TTC549 (cell line): ENCODE measurements around the gene SLX9.
"Not testable (repeated sequence)": the region's sequence is repeated elsewhere in the genome, so short reads cannot be mapped to it uniquely, and the experiment has no call there.

Experiments
- FAIRE-seq: peaks from 2 replicates; lab custom pipeline; 2012; peaks lifted over from hg19 to GRCh38; lab: Jason Lieb, UNC

The SLX9 gene

DNA sequence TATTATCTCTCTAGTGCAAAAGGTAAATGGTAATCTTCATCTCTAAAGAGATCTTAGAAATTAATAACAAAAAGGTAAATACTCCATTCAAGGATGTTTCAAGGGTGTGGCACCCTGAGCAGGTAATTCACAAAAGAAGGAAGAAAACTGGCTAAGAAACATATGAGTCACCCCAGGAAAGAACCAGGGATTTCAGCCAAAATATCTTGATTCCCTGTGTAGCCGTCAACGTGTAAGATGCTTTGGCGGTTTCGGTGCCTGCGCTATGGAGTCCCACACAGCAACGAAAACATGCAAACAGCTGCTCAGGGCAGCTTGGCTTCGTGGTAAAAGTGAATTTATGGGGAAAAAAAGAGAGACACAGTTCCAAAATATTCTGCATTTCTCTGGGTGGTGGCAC, 22.9 kb upstream of the SLX9 start:
- no peak for FAIRE-seq

DNA sequence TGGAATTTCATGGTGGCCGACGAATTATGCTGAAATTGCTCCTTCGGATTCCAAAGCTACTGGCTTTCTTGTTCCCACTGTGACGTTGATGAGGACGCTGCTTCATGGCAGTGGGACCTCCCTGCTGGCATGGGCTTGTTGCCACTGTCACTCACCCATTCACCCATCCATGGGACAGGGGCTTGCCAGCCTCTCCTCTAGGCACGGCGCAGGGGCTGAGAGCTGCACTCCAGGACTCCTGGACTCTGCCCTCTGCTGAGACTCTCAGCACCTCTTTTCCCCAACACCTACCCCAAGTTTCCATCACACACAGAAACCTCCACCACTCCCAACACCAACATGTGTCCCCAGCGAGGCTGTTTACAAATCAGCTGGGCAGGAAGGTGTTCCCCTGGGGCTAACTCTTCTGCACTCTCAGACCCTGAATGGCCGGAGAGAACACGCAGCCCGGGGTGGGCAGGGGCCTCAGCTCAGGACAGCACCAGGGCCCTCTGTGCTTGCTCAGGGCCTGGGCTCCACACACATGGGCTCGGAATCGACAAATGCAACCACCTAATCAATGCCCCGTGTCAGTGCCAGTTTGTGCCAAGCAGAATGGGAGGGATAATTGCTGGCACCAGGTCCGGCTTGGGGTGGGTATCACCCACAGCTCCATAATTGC, 22.3 kb upstream of the SLX9 start:
- FAIRE-seq: no peak

DNA sequence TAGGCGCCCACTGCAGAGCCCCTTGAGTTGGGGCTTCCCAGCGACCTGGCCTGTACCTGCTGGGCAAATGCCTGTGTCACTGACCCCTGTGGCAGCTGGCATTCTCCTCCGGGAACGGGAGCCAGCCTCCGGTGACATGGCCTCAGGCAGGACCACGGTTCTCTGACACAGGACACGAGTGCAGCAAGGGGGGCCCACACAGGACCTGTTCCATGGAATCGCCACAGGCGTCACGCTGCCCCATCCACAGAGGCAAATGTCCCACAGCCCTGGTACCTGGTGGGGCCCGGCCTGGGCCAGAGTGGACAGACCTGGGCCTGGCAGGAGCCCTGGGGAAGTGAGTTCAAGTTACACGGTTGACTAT, 21.7 kb upstream of the SLX9 start:
- FAIRE-seq: no peak

DNA sequence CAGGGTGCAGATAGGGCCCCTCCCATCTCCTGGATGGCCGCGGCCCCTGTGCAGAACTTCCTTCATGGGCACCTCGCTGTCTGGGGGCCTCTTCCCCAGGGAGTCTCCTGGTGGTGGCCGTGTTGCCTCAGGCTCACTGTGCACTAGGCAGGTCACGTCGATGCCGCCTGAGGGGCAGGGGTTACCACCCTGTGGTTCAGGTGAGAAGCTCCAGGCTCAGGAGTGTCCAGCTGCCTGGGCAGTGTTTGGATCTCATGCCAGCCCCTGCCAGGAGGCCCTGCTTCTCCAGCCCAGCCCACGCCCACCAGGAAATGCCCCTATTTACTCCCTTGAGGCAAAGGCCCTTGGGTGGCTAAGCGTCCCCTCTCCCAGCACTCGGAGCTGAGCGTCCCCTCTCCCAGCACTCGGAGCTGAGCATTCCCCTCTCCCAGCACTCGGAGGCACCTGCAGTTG, 21.2 kb upstream of the SLX9 start:
- no peak for FAIRE-seq

DNA sequence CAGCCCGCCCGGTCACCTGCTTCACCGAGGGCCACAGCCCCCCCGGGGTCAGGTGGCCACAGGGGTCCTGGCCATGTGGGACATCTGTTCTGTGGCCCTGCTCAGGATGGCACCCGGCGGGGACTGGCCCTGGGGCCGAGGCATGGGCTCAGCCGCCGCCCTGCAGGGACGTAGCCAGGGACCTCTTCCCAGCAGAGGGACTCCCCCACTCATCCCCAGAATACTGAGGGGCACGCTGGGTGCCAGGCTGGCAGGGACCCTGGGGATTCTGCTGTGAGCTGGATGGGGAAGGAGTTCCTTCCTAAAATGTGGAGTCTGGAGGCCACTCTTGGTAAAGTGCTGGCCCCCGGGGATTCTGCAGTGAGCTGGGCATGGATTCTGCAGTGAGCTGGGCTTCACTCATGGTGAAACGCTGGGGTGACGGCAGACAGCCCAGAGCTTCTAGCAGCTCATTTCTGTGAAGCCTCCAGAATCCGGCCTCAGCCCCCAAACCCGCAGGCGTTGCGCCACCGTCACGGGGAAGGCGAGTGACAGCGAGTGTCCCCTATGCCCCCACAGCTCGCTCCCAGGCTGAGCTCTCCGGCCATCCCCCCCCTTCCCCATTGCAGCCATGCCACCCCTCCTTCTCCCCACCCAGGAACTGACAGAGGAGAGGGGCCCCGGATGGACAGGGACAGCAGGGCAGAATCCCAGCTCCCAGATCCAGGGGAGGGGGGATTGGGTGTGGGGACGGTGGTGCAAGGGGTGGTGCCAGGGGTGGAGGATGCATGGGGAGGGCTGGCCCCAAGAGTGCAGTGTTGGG, 20.5 kb upstream of the SLX9 start:
- no peak for FAIRE-seq

DNA sequence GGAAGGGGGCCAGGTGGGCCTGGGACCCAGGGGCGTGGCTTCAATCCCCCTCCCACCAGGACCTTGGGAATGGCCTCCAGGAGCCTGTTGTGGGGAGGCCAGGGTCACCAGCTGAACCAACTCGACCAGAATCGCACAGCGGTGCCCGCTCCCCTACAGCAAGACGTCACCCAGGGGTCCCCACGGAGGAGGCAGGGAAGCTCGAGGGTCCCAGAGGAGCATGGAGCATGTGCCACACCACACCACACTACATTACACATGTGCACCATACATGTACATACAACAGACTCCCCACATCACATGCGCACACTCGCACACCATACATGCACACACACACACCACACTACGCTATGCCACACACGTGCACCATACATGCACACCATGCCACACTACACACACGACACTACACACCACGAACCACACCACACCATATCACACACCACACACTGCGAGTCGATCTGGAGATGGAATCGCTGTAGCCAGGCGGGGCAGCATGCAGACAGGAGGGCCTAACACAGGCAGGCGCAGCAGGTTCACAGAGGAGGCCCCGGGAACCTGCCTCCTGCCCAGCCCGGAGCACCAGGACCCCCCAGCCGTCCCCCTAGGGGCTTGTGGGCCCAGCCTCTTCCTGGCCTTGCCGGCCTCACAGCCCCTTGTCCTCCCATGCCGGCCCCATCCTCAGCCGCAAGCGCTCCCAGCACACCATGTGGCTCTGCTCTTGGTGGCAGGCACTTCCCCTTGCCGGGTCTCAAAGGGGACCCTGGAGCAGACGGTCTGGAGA, 19.7 kb upstream of the SLX9 start:
- no peak for FAIRE-seq

DNA sequence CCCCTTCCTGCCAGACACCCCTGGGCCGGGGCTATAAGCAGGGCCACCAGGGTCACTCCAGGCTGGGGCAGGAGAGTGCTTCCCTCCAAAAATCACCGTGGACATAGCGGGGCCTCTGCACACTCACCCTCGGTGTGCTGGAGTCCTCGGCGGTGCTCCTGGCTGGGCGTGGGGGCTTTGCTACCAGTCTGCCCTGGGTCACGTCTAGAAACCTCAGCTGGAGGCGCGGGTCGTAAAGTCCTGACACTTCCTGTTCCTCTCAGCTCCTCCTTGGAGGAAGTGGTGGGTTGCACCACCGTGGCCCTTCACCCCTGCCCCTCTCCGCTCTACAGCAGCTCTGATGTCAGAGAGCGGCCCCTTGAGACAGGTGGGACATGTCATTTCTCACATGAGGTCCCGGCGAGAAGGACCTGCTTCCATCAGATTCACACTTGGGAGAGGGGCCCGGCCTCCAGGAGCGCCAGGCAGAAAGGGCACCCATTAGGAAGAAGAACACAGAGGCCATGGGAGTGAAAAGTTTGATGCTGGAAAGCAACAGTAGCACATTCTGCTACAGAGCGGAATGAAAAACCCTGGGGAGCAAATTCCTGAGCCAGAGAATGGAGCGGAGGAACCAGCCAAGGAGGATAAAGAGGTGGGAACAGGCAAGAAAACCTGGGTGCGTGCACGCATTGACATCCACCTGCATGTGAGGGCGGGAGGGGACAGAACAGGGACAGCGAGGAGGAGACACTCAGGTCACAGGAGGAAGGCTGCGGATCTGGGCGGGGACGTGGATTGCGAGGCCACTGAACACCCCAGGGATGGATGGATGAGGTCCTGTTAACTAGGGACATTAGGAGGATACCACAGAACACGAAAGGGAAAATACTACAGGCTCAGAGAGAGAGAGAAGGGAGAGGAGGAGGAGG, 18.9 kb upstream of the SLX9 start, which contains the start of gene ITGB2:
ITGB2 (minus strand) TSS at position 206 of the 911 bp plus-strand sequence. CDS start 10,117 bp downstream, outside the sequence.
- FAIRE-seq: no peak

DNA sequence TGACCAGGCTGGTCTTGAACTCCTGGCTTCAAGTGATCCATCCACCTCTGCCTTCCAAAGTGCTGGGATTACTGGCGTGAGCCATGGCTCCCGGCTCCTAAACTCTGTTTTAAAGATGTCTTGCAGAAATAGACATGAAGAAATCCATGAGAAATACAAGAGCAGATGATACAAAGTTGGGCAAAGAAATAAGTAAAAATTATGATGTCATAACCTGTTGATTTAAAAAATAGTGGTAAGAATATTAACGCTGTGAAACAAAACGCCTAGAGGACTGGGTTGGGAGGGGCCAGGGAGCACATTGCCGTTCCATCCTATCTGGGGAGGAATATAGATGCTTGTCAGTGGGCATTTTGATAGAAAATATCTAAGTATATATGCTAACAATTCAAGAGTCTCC, 17.9 kb upstream of the SLX9 start:
- FAIRE-seq: no peak

DNA sequence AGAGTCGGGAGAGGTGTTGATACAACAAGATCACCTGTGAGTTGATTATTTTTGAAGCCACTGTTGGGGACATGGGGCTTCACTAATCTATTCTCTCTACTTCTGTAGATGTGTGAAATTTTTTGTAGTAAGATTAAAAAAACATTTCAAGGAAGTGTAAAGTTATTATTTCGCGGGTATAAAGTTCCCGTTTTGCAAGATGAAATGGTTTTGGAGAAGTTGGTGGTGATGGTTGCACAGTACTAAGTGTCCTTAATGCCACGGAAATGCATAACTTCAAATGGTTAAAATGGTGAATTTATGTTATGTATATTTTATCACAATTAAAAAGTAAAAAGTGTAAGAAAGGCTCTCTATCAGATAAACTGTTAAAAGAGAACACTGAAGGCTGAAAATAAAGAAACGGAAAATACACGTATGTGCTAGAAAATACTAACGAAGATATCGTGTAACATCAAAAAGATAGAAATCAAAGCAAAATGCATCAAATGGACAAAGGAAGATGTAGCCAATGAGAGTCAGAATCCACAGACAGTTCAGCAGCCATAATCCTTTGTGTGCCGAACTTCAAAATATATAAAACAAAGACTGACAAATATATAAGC, 16.2 kb upstream of the SLX9 start:
- FAIRE-seq: no peak

DNA sequence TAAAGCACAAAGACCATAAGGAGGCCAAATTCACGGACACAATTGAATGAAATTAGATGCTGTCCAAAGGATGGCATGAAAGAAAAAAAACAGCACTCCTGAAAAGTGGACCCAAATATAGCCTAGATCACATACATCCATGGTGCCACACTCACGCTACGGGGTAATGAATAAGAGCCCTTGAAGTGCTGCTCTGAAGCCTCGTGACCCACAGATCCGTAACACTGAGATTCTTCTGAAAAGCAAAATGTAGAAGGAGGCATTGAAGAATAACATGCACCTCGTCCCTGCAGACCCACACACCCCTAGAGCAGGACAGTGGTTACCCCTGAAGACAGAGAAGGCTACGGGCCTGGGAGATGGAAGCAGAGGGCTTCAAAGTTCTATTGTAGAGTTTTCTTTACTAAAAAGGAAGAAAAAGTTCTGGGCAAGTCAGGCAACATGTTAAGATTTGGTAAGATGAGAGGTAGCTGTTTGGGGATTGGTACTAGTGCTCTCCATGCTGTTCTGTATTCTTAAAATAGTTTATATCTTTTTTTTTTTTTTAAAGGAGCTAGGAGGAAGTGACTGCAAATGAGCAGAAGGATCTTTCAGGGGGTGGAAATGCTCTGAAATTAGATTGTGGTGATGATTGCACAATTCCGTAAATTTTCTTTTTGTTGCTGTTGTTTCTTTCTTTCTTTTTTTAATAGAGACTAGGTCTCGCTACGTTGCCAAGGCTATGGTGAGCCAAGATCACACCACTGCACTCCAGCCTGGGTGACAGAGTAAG, 15.0 kb upstream of the SLX9 start:
- FAIRE-seq: no peak

DNA sequence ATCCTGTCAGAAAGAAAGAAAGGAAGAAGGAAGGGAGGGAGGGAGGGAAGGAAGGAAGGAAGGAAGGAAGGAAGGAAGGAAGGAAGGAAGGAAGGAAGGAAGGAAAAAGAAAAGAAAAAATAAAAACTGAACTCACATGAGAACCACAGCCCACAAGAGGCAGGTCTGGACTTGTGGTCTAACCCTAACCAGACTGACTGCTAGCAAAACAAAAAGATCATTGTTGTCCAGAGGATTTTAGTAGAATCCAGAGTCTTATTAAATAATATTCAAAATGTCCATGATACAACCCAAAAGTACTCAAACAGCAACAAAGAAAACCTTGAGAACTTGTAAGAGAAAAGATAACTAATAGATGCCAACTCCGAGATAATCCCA, 14.5 kb upstream of the SLX9 start:
- no peak for FAIRE-seq

DNA sequence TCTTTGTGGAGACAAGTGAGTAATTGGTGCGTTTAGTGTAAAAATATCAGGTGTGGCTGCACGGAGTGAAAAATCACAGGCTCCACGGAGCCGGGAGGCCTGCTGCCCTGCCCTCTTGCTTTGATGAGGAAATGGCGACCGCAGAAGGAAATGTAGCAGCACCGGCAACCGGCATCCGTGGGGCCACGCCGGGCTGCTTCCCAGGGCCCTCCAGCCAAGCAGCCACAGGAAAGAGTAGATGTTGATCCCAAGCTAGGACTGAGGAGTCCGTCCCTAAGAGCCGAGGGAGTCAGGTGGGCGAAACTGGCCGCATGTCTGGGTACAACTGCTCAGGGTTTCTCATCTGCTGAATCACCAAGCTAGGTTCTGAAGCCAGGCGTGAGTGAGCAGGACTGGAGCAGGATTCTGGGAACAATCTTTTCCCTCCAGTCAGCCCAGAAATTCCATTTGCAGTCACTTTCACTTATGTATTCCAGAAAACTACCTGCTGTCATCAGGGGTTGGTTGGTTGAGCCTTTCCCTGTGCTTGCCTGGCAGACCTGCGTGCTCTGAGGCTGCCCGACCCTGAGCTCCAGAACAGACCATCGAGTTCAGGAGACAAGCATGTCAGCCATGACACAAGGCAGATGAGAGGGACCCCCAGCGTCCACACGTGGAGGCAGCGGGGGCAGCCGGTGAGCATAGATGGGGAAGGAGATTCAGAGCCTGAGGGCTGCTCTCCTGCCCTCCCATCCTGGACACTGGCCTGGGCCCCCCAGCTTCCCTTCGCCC, 13.3 kb upstream of the SLX9 start:
- FAIRE-seq: no peak

DNA sequence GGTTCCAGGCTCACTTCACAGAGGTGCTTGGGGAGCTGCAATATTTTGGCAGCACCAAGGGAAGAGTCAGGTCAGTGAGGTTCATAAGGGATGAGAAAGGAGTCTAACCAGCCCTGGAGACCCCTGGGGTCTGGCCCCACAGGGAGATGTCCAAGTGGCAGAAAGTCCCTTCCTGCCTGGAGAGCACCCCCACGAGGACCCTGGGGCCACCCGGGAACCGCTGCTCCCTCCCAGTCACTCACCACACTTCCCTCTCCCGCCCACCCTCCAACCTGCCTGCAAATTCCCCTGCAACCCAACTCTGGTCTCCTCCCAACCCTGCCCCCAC, 12.6 kb upstream of the SLX9 start:
- FAIRE-seq: no peak

DNA sequence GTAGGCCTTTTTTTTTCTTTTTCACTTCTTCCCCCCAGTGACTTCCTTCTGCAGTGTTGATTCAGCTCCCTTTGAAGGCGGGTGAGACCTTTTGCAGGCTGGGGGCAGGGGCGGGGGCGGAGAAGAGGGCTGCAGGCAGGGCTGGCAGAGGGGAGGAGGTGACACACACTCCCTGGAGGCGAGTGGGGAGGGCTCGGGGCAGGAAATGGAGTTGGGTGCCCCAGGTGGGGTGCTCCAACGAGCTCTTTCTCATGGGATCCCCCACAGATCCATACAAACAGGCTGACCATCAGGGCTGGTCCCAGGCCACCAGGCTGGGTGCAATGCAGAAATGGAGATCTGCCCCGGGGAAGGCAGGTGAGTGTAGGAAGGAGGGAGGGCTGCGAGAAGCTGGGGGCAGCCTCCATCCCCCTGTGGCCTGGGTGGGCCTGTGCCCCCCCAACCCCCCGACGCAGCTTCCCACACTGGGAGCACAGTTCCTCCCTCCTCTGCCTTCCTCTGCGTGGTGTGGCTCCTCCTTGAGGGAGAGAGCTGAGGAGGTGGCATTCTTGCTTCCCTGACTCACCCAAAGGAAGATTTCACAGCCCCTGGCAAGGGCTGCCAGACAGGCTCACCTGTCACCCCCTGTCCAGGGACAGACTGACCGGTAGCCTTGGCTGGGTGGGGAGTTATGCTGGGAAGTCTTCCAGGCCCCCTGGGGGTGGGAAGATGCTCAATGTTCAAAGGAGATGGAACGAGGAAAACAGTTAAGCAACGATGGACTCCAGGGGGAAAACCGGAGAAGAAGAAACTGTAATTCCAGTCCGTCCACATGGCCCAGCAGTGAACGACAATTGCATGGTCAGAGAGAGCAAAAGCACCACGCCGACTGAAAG, 12.0 kb upstream of the SLX9 start:
- no peak for FAIRE-seq

DNA sequence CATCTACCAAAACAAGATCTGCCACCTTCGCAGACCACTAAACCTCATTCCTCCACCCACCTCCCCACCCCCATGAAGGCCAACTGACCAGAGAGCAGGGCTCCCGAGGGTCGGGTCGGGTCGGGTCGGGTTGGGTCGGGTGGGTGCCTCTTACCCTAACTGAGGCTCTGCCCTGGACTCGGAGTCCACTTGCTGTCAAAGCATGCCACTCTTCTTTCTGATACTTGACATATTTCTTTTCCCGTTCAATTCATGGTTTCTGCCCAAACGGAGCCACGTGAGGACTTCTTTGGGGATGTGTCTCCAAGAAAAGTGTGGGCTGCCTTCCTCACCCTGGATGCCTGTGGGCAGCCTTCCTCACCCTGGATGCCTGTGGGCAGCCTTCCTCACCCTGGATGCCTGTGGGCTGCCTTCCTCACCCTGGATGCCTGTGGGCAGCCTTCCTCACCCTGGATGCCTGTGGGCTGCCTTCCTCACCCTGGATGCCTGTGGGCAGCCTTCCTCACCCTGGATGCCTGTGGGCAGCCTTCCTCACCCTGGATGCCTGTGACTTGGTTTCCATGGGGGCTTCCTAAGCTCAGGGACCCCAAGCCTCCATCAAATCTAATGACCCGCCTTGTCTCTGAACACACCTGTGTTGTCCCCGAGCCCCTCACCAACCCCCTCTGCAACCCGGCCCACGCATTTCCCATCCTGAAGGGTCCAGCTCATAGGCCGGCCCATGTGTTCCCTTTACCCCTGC, 11.2 kb upstream of the SLX9 start:
- FAIRE-seq: not testable (repeated sequence)

DNA sequence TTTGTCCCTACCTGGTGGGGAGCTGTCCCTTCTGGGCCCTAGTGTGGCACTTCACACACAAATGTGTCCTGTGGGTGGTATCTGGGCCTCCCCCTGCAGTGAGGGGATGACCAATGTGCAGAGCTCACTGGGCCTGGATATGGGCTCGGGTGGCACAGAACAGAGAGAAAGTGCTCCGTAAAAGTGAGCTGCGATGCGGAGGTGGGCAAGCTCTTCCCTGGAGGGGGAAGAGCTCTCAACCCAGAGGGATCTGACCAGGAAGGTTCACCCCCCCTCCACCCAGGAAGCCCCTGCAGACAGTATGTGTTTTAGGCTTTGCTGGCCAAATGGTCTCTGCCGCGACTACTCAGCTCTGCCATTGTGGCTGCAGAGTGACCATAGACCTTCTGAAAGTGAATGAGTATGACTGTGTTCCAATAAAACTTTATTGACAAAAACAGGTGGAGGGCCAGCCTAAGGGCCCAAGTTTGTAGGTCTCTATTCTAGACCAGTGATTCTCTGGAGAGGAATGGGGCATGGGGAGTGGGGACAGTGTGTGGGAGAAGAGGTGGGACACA, 10.5 kb upstream of the SLX9 start:
- no peak for FAIRE-seq

DNA sequence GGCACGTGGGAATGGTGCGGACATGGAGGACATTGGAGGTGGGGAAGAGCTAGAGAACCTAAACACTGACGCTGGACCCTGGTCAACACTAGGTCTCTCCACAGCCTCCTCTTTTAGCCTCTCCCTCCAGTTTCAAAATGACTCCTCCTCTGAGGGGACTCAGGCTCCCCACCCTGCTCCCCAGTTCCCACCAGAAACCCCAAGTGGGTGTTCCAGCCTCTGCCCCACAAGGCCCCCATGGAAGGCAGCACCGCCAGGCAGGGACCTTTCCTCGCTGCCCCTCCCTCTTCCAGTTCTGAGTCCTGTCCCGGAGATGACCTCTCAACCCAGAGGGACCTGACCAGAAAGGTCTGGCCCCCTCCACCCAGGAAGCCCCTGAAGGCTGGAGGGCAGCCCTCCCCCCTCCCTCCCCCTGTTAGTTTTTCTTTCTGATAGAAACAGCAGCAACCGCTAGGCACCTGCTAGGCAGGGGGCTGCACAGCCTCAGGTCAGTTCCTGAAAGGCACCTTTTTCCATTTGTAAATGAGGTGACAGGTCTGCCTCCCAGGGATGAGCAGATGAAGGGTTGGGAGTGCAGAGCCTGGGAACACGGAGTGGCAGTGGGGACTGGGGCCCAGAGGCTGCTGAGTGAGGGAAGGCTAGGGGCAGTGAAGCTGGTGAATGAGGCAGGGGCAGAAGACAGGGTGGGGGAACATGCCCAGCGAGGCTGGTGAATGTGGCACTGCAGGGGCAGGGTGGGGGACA, 9.9 kb upstream of the SLX9 start:
- FAIRE-seq: no peak
